Mucosa of gallbladder (tissue), 1 donor: Measurements from ENCODE around the gene FAM13A. TPM values are rescaled to one million over a fixed set of nuclear protein-coding genes. Genes with fewer than 3 reads are reported as not detected.

Source experiments
- DNase-seq: peaks from one replicate; pipeline ENCODE4 v3.0.0-alpha.2; 2020; ENCODE audit warnings: low spot score
- total RNA-seq: library from RNA; stranded (reverse); gene quantifications from one replicate; pipeline ENCODE4 v1.2.1, GENCODE V29; 2021
- donor health status: DM: no; HTN: no; CAD: no.

Gene FAM13A
- total RNA-seq, 1 donor from 2014 or later = 43.8 TPM

GRCh38 chr4:88779431-88779830 lies 277.6 kb downstream of the FAM13A start:
- DNase-seq = peak; percentile 27

DNA sequence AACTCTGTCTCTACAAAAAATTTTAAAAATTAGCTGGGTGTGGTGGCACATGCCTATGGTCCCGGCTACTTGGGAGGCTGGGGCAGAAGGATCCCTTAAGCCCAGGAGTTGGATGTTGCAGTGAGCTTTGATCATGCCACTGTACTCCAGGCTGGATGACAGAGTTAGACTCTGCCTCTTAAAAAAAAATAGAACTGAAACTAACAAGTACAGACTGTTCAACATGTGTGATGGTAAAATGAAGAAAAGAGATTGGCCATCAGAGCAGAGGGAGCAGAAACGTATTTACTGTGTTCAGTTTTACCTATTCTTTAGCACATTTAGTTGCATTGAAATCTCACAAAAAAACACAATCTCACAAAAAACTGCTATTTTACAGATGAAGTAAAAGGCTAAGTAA lies 281.5 kb downstream of the FAM13A start:
- DNase-seq = no peak

GRCh38 chr4:88775026-88775425 lies 282.0 kb downstream of the FAM13A start:
- DNase-seq = no peak

GRCh38 chr4:88771883-88772450 lies 285.0 kb downstream of the FAM13A start:
- DNase-seq = no peak

DNA sequence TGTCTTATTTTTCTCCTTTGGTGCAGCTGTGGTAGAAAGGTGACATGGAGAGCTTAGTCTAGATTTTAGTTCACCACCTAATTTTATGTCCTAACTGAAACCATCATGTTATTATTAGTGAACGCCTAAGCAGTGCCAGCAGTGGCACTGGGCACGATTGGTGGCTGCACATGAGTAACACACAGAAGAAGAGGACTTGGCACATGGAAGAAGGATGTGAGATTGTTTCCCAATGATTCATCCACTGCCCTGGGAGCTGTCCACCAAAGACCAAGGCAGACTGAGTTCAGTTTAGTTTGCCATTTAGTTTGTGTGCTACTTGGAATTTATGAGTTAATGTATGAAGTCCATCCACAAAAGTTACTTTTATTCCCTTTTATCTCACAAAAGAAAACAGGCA lies 291.3 kb downstream of the FAM13A start:
- peak; percentile 25 for DNase-seq

GRCh38 chr4:88763075-88763474 lies 293.9 kb downstream of the FAM13A start:
- DNase-seq = no peak

DNA sequence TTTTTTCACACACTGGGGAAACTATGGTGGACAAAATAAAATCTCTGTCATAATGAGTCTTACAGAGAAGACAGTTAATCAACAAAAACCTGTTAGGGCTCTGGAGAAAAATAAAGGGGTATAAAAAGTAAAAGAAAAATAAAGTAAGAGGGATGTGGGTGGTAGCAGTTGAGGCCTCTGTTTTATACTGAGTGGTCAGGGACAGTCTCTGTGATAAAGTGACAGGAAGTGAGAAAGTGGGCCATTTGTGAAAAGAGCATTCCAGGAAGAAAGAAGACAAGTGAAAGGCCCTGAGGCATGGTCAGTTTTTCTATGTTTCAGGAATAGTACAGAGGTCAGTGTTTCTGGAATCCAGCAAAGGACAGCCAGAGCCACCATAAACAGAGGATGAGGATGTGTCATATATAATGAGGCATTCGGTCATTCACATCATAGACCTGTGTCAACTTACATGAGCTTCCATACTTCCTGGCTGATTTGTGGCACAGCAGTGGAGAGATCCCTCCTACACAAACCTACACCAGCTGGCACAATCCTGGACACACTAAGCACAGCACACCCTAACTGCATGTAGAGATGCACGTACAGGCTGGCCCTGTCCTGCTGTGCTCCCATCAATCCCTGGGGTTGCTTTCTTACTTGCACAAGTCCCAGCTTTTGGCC lies 295.0 kb downstream of the FAM13A start:
- DNase-seq = no peak

DNA sequence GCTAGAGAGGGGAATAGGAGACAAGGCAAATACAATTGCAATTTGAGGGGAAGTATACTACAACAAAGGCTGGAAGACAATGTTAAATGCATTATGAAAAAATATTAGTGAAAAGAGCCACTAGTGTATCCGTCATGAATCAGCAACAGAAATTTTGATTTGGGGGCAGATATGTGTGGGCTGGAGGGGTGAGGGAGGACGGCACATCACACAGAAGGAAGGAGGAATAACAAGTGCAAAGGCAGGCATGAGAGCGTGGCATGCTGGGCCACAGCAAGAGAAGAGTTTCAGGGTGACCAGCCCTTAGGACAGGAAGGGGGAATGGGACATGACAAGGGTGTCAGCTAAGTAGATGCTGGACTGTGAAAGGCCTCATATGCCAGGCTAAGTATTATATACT lies 295.6 kb downstream of the FAM13A start:
- DNase-seq = no peak

DNA sequence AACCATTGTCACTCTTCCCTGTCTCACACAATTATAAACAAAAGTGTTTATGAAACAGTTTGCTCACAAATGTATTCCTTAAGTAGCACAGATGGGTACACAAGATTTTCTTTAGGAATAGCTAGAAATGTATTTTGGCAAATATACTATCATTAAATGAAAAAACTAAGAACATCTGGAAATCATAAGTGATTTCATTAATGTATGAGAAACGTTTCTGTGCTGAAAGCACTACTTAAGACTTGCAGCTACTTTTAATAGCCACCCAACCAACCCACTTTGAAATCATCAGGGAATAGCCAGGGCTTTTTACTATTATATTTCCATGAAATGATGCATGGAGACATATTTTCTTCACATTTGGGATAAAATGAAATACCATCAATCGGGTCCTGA lies 297.1 kb downstream of the FAM13A start:
- DNase-seq = no peak

GRCh38 chr4:88759039-88759894 lies 297.7 kb downstream of the FAM13A start:
- DNase-seq = no peak

DNA sequence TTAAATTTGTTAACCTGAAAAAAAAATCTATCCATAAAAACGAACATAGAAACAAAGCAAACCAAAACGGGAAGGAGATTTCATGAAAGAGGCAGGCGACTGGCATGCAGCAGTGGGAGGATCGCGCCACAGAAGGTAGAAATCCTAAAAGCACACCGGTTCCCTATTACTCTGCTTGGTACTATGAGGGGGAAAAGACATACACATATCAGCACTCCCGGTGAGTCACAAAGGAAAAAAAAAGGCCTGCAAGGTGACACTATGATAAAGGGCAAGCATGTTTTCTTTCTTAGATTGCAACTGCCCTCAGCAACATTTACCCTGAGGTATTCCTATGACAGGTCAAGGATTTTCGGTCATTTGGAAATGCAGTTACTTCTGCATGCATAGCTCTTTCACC lies 298.7 kb downstream of the FAM13A start:
- DNase-seq = no peak

DNA sequence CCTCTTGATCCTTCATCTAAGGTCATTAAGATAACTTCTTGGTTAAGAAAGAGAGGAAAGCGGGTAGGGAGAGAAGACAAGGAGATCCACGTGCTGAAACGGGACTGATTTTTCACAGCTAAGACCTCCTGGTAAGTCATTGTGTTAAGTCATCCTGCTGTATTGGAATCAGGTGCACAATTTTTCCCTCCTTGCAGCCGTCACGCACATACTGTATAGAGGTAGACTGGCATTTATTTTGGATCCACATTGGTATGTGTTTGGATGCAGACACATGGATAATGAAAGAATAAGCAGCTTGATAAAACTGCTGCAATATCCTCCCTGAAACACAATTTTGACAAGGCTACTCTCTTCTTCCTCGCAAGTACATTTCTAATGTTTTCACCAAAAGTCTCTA lies 299.2 kb downstream of the FAM13A start:
- no peak for DNase-seq

DNA sequence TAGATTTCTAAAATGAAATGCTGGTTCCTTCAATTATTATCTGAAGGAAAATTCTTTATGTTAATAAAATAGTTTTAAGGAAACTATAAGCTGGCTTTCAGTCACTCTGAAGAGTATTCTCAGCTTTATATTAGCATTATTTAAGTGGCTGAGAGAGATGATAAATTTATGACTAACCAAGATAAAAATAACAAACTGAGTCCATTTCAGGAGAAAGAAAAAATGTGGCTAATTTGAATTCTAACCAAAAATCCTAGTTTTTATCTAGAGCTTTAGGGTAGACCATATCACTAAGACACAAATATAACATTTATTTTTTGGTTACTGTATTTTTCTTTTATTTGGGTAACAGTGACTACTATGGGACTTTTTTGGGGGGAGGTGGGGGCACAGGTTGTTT lies 299.9 kb downstream of the FAM13A start:
- DNase-seq = no peak

GRCh38 chr4:88756149-88756548 lies 300.8 kb downstream of the FAM13A start:
- DNase-seq = no peak

DNA sequence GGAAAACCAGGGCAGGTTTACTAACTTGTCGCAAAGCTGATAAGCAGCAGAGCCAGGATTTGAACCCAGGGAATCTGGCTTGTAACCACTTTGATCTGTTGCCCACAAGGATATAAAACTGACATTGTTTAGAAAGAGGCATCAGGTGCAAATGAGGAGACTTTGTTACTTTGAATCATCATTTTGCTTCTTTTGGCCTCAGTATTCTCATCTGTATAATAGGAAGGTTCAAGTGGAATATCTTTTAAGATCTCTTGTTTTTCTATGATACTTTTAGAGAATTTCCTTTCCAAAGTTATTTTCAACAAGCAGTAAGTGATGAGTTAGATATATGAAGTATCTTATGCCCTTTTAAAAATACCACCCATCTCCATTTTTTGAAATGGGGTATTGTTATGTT lies 301.5 kb downstream of the FAM13A start:
- no peak for DNase-seq

GRCh38 chr4:88754796-88755195 lies 302.2 kb downstream of the FAM13A start:
- DNase-seq = no peak

- peak; percentile 39 for DNase-seq
Observed at GRCh38 chr4:88753658-88754571, 303.1 kb downstream of the FAM13A start.

- peak; percentile 34 for DNase-seq
Observed at GRCh38 chr4:88752754-88753153, 304.2 kb downstream of the FAM13A start.

DNA sequence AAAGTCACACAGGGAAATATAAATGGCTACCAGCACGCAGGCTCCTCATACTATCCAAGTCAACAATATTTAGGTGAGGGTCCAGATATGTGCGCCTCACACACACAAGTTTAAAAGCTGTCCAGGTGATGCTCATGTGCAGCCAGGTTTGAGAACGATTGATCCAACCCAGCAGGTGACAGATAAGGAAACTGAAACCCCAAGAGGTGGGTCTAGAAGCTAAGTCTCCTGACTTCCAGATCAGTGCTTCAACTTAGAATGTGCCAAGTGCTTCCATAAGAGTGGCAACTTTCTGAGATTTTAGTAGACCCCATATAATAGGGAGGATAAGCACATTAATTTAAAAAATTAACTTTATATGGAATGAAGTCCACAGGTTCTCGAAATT lies 304.9 kb downstream of the FAM13A start:
- DNase-seq = no peak

DNA sequence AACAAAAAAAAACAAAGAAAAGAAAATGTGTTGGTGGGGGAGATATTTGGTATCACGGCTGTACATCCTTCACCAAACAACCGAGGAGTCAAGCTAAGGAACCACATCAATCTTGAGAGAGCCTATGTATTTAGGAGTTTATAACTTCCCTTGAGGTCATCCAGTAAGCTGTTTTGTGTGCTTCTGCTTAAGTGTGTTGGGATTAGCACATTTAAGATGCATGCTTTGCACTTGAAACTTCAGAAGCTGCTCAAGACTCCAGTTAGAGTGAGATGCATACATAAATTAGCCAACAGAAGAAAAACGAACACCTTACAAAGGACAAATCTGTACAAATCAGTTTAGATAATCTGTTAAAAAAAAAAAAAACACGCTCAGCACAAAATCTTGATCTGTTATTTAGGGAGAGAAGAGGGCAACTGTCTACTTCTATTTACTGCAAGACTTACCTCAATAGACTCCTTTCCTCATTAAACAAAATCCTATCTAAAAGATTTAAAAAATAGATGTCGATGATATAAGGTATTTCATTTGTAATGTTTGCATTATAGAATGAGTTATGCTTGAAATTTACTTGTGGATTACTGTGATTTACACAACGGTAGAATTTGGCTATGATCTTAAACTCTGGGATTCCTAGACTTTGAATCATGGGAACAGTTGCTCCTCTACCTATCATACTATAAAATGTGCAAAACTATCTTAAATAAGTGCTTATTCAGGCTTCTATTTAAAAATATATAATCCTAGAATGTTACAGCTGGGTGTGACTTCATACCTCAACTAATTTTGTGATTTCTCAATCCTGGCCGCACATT lies 305.5 kb downstream of the FAM13A start:
- no peak for DNase-seq

- DNase-seq = no peak
Observed at GRCh38 chr4:88750369-88750768, 306.6 kb downstream of the FAM13A start.
